IPS-20b (cell line): ENCODE data around the gene UTS2B.

ENCODE experiments used
- H3K27ac ChIP-seq: one replicate; pipeline ENCODE4 v1.5.1; 2013; ENCODE audit warnings: low read length
- H3K27me3 ChIP-seq: 2 replicates; pipeline ENCODE4 v1.6.1; 2013; ENCODE audit warnings: mild to moderate bottlenecking, low read length, inconsistent platforms; ENCODE audit not compliant: insufficient read depth
- H3K36me3 ChIP-seq: 2 replicates; pipeline ENCODE4 v1.6.1; 2013; ENCODE audit warnings: low read depth, mild to moderate bottlenecking, inconsistent platforms, low read length, moderate library complexity; ENCODE audit not compliant: insufficient read depth
- H3K4me1 ChIP-seq: 2 replicates; pipeline ENCODE4 v1.6.1; 2013; ENCODE audit warnings: mild to moderate bottlenecking, control low read depth, inconsistent platforms, low read length, moderate library complexity; ENCODE audit not compliant: insufficient read depth
- H3K4me3 ChIP-seq: 2 replicates; pipeline ENCODE4 v1.5.1; 2013; ENCODE audit warnings: mild to moderate bottlenecking, low read length, inconsistent platforms
- H3K9ac ChIP-seq: 2 replicates; pipeline ENCODE4 v1.6.1; 2013; ENCODE audit warnings: low read depth, mild to moderate bottlenecking, inconsistent platforms, low read length, moderate library complexity
- H3K9me3 ChIP-seq: 2 replicates; pipeline ENCODE4 v1.6.1; 2013; ENCODE audit warnings: mild to moderate bottlenecking, low read depth, low read length, inconsistent platforms; ENCODE audit not compliant: insufficient read depth

The UTS2B gene

GRCh38 chr3:191362524-191363090 is 32.3 kb upstream of the UTS2B start:
- no peak overlapping the region for H3K4me3 ChIP-seq
- peaks cover 27% of the 10 kb centered on the region for H3K36me3 ChIP-seq
- no peak overlapping the region for H3K27ac ChIP-seq
- peaks cover 48% of the 10 kb centered on the region for H3K4me1 ChIP-seq
- no peaks in the 10 kb centered on the region for H3K9me3 ChIP-seq
- no peak overlapping the region for H3K9ac ChIP-seq
- H3K27me3 ChIP-seq = no peaks in the 10 kb centered on the region

GRCh38 chr3:191362037-191362436 is 31.7 kb upstream of the UTS2B start:
- H3K9me3 ChIP-seq = no peaks in the 10 kb centered on the region
- H3K4me3 ChIP-seq = no peak overlapping the region
- H3K4me1 ChIP-seq = peaks cover 47% of the 10 kb centered on the region
- H3K9ac ChIP-seq = no peak overlapping the region
- peaks cover 27% of the 10 kb centered on the region for H3K36me3 ChIP-seq
- H3K27me3 ChIP-seq = no peaks in the 10 kb centered on the region
- H3K27ac ChIP-seq = no peak overlapping the region

DNA sequence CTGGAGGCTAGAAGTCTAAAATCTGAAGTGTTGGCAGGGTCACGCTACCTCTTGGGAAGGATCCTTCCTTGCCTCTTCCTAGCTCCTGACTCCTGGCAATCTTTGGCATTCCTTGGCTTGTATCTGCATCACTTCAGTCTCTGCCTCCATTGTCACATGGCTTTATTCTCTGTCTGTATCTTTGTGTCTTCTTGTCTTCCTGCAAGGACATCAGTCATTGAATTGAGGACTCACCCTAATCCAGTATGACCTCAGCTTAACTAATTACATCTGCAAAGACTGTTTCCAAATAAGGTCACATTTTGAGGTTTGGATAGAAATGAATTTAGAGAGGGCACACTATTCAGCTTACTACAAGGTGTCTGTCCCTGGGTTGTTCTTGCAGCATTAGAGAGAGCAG is 31.1 kb upstream of the UTS2B start:
- H3K9me3 ChIP-seq = no peaks in the 10 kb centered on the region
- H3K27ac ChIP-seq = peak overlapping the region; percentile 22
- peaks cover 49% of the 10 kb centered on the region for H3K4me1 ChIP-seq
- H3K27me3 ChIP-seq = no peaks in the 10 kb centered on the region
- H3K36me3 ChIP-seq = peaks cover 27% of the 10 kb centered on the region
- no peak overlapping the region for H3K4me3 ChIP-seq
- H3K9ac ChIP-seq = no peak overlapping the region

DNA sequence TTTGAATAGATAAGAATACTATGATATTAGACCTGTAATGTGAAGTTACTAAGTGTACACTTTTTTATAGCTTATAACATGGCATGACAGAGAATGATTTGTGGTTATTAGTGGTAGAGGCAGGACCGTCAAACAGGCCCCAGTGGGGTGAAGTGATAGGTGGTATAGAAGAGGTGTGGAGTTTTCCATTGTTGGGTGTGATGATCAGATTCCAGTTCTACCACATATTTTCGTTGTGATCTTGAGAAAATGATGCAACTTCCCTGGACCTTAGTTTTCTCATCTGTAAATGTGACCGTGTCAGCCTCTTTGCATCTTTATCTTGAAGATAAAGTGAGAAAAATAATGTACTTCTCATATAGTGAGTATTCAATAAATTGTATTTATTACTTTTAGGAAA is 30.3 kb upstream of the UTS2B start:
- Histone ChIP-seq H3K27ac (no peak overlapping the region), H3K4me3 (no peak overlapping the region), H3K9ac (no peak overlapping the region), H3K27me3 (no peaks in the 10 kb centered on the region), H3K9me3 (no peaks in the 10 kb centered on the region), H3K4me1 (peaks cover 48% of the 10 kb centered on the region), H3K36me3 (peaks cover 27% of the 10 kb centered on the region)

DNA sequence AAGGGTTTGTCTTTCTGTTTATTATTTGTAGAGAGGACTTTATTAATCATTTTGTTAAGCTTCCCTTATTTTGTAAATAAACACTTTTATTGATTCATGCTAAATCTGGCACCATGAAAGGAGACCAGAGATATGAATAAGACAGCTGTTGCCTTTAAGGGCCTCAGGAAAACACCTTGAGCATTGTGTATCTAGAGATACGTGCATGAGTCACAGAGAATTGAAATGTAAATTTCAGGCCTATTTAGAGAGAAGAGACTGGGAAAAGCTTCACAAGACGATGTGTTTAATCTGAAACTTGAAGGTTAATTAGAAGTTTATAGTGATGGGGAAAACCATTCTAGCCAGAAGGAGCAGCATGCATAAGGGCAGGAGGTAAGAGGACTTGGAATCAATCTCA is 28.6 kb upstream of the UTS2B start:
- peak overlapping the region; percentile 18 for H3K27ac ChIP-seq
- no peak overlapping the region for H3K4me3 ChIP-seq
- peaks cover 35% of the 10 kb centered on the region for H3K4me1 ChIP-seq
- H3K9ac ChIP-seq = peak overlapping the region; percentile 23; the same call in 1 of the 2 replicates
- no peaks in the 10 kb centered on the region for H3K27me3 ChIP-seq
- no peaks in the 10 kb centered on the region for H3K9me3 ChIP-seq
- H3K36me3 ChIP-seq = peaks cover 27% of the 10 kb centered on the region

GRCh38 chr3:191357909-191358308 is 27.6 kb upstream of the UTS2B start:
- H3K4me1 ChIP-seq = peaks cover 36% of the 10 kb centered on the region

GRCh38 chr3:191356631-191357439 is 26.5 kb upstream of the UTS2B start:
- peaks cover 36% of the 10 kb centered on the region for H3K4me1 ChIP-seq

More at GRCh38 chr3:191357909-191358308, 27.6 kb upstream of the UTS2B start:
- Histone ChIP-seq H3K9me3 (no peaks in the 10 kb centered on the region), H3K27ac (peak overlapping the region; percentile 18), H3K27me3 (no peaks in the 10 kb centered on the region), H3K9ac (no peak overlapping the region), H3K36me3 (peaks cover 27% of the 10 kb centered on the region), H3K4me3 (no peak overlapping the region)

DNA sequence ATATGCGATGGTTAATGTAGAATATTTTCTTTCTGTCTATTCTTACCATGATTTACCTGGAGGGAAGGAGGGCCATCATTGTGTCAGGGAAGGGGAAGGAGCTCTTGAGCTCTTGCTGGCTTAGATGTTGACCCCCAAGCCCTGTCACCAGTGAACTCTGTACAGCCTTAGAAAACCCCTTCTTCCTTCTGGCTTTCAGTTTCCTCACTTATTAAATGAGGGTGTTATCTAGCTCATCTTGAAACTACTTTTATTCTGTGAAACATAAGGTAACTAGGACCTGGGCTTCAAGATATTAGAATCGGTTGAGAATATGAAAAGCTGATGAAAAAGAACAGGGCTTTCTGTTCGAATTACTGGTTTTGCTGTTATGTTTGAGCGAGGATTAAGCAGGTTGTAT is 25.1 kb upstream of the UTS2B start:
- peaks cover 9% of the 10 kb centered on the region; the same call in 1 of the 2 replicates for H3K36me3 ChIP-seq
- H3K27me3 ChIP-seq = no peaks in the 10 kb centered on the region
- H3K4me1 ChIP-seq = peaks cover 39% of the 10 kb centered on the region
- H3K4me3 ChIP-seq = no peak overlapping the region
- H3K9me3 ChIP-seq = no peaks in the 10 kb centered on the region
- H3K27ac ChIP-seq = no peak overlapping the region
- H3K9ac ChIP-seq = no peak overlapping the region

More at GRCh38 chr3:191356631-191357439, 26.5 kb upstream of the UTS2B start:
- H3K27ac ChIP-seq = no peak overlapping the region
- no peaks in the 10 kb centered on the region for H3K27me3 ChIP-seq
- H3K9ac ChIP-seq = no peak overlapping the region
- H3K36me3 ChIP-seq = peaks cover 18% of the 10 kb centered on the region
- H3K4me3 ChIP-seq = no peak overlapping the region
- no peaks in the 10 kb centered on the region for H3K9me3 ChIP-seq

GRCh38 chr3:191353022-191353777 is 22.9 kb upstream of the UTS2B start:
- Histone ChIP-seq H3K4me1 (peaks cover 33% of the 10 kb centered on the region), H3K27ac (no peak overlapping the region), H3K36me3 (peaks cover 5% of the 10 kb centered on the region; the same call in 1 of the 2 replicates), H3K9ac (no peak overlapping the region), H3K9me3 (no peaks in the 10 kb centered on the region), H3K27me3 (no peaks in the 10 kb centered on the region), H3K4me3 (no peak overlapping the region)

GRCh38 chr3:191352014-191352413 is 21.7 kb upstream of the UTS2B start:
- H3K9me3 ChIP-seq = no peaks in the 10 kb centered on the region
- H3K4me3 ChIP-seq = no peak overlapping the region
- H3K27ac ChIP-seq = no peak overlapping the region
- H3K36me3 ChIP-seq = no peaks in the 10 kb centered on the region
- H3K4me1 ChIP-seq = peaks cover 23% of the 10 kb centered on the region
- H3K9ac ChIP-seq = no peak overlapping the region
- no peaks in the 10 kb centered on the region for H3K27me3 ChIP-seq

GRCh38 chr3:191350396-191351090 is 20.2 kb upstream of the UTS2B start:
- Histone ChIP-seq H3K27me3 (no peaks in the 10 kb centered on the region), H3K9me3 (no peaks in the 10 kb centered on the region), H3K36me3 (no peaks in the 10 kb centered on the region), H3K27ac (no peak overlapping the region), H3K4me1 (peaks cover 16% of the 10 kb centered on the region), H3K4me3 (no peak overlapping the region), H3K9ac (no peak overlapping the region)
